Bronchial epithelial cell (primary cell): ENCODE results near the gene UMODL1. TPM values are rescaled to one million over a fixed set of nuclear protein-coding genes. Genes with fewer than 3 reads are reported as not detected.

Experiments used
- DNase-seq: peaks from one replicate; pipeline ENCODE4 v3.0.0-alpha.2; 2010; ENCODE audit warnings: low read depth
- FAIRE-seq: peaks from 2 replicates; lab custom pipeline; 2011; peaks lifted over from hg19 to GRCh38; lab: Jason Lieb, UNC
- H3K27me3 ChIP-seq: 2 replicates; pipeline ENCODE4 v1.5.1; 2011; ENCODE audit warnings: low read length; ENCODE audit not compliant: control insufficient read depth, insufficient read depth
- H3K36me3 ChIP-seq: 2 replicates; pipeline ENCODE4 v1.5.1; 2011; ENCODE audit warnings: low read length; ENCODE audit not compliant: control insufficient read depth, insufficient read depth
- H3K4me3 ChIP-seq: 2 replicates; pipeline ENCODE4 v1.5.1; 2011; ENCODE audit warnings: mild to moderate bottlenecking, low read depth, low read length, control low read depth
- CTCF ChIP-seq: IDR thresholded peaks from 2 replicates; pipeline ENCODE4 v1.5.1; 2011; ENCODE audit warnings: mild to moderate bottlenecking, moderate library complexity, low read length, control low read depth, inconsistent platforms; ENCODE audit not compliant: insufficient read depth, severe bottlenecking
- total RNA-seq: library from RNA; depleted of rRNA; stranded (reverse); fragments of >200 nt; gene quantifications from 2 replicates; pipeline ENCODE4 v1.2.1, GENCODE V29; 2014

Gene UMODL1
- total RNA-seq, 1 donor from 2014 or later, result not detected

- TF ChIP-seq CTCF, result no peak
- Histone ChIP-seq H3K4me3 (no peak overlapping the region), H3K27me3 (peaks cover 12% of the 10 kb centered on the region), H3K36me3 (no peaks in the 10 kb centered on the region)
- DNase-seq (no peak), FAIRE-seq (no peak)
Measured at GRCh38 chr21:42129300-42130266, 58.5 kb downstream of the UMODL1 start.

DNA sequence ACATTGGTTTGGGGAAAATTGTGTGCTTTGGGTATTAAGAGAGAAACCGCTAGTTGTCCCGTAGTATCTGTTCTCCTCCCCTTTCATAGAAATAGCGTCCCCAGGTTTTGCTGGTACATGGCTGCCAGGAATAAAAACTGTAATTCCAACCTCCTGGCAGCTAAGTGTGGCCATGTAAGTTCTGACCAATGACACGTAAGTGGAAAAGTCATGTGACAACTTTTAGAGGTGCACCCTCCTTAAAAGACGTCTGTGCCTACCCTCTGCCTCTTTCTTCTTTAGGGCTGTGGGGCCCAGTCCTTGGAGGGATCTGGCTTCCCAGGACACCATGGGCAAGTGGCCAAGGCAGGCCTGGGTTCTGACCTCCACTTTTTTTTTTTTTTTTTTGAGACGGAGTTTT, 59.3 kb downstream of the UMODL1 start:
- no peak for TF ChIP-seq CTCF
- FAIRE-seq, result no peak

GRCh38 chr21:42132183-42132582, 61.1 kb downstream of the UMODL1 start:
- DNase-seq, result no peak
- TF ChIP-seq CTCF, result no peak
- Histone ChIP-seq H3K36me3 (no peaks in the 10 kb centered on the region), H3K4me3 (no peak overlapping the region), H3K27me3 (peaks cover 5% of the 10 kb centered on the region)
- FAIRE-seq, result no peak

More for the DNA sequence above, 59.3 kb downstream of the UMODL1 start:
- DNase-seq, result no peak
- no peak overlapping the region for H3K4me3 ChIP-seq
- H3K27me3 ChIP-seq, result peaks cover 8% of the 10 kb centered on the region
- H3K36me3 ChIP-seq, result no peaks in the 10 kb centered on the region

GRCh38 chr21:42133131-42133530, 62.0 kb downstream of the UMODL1 start:
- FAIRE-seq, result no peak

DNA sequence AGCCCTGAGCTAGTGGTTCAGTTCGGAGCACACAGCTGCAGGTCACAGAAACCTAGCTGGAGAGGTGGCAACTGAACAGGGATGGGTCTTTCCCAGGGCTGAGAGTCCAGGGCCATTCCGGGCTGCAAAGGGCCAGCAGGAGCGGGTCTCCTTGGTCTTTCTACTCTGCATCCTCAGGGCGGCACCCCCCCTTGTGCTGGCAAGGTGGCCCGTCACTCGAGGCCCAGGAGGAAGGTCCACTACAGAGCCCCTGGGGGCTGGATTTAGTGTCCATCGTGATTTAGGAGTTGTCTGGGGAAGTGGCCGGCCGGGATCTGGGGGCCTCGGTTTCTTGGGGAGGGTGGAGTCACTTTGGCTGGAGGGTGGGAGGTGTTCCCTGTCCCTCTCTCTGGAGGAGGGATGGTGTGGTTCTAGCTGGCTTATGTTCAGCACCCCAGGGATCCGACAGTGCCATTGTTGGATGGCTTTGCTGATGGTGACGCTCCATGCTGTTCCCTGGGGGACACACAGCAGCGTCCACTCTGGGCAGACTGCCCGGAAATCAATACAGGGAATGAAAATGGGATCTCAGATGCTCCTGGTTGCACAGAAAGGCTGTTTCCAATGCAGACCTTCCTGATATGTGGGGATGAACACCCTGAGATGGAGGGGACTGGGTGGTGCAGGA, 64.4 kb downstream of the UMODL1 start:
- no peak for FAIRE-seq
- DNase-seq, result no peak
- H3K27me3 ChIP-seq, result peaks cover 1% of the 10 kb centered on the region
- TF ChIP-seq CTCF, result no peak
- H3K4me3 ChIP-seq, result no peak overlapping the region
- H3K36me3 ChIP-seq, result no peaks in the 10 kb centered on the region

More at GRCh38 chr21:42133131-42133530, 62.0 kb downstream of the UMODL1 start:
- no peak for TF ChIP-seq CTCF
- no peak for DNase-seq
- Histone ChIP-seq H3K36me3 (no peaks in the 10 kb centered on the region), H3K4me3 (no peak overlapping the region), H3K27me3 (peaks cover 4% of the 10 kb centered on the region)
